Posterior cingulate gyrus (tissue), 11 donors: ENCODE measurements around the gene XPO1.
A peak's percentile ranks its signal among the peaks of the same experiment; 100 is the strongest.
"Not testable (repeated sequence)": the region's sequence is repeated elsewhere in the genome, so short reads cannot be mapped to it uniquely, and the experiment has no call there.

ENCODE experiments used
- DNase-seq, 10 donors: peaks; one replicate each; pipeline versions ENCODE4 v3.0.0 to v3.0.0-alpha.2; 2020 to 2021; ENCODE audit warnings: mixed read lengths in 3 of 10
- intact Hi-C: fragments of 100-400 bp; cut with DNase I; formaldehyde crosslinking; loops from one replicate; pipeline ENCODE4 v1.15.1; 2023

Gene XPO1, protein sequence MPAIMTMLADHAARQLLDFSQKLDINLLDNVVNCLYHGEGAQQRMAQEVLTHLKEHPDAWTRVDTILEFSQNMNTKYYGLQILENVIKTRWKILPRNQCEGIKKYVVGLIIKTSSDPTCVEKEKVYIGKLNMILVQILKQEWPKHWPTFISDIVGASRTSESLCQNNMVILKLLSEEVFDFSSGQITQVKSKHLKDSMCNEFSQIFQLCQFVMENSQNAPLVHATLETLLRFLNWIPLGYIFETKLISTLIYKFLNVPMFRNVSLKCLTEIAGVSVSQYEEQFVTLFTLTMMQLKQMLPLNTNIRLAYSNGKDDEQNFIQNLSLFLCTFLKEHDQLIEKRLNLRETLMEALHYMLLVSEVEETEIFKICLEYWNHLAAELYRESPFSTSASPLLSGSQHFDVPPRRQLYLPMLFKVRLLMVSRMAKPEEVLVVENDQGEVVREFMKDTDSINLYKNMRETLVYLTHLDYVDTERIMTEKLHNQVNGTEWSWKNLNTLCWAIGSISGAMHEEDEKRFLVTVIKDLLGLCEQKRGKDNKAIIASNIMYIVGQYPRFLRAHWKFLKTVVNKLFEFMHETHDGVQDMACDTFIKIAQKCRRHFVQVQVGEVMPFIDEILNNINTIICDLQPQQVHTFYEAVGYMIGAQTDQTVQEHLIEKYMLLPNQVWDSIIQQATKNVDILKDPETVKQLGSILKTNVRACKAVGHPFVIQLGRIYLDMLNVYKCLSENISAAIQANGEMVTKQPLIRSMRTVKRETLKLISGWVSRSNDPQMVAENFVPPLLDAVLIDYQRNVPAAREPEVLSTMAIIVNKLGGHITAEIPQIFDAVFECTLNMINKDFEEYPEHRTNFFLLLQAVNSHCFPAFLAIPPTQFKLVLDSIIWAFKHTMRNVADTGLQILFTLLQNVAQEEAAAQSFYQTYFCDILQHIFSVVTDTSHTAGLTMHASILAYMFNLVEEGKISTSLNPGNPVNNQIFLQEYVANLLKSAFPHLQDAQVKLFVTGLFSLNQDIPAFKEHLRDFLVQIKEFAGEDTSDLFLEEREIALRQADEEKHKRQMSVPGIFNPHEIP (N-terminal part only)

DNA sequence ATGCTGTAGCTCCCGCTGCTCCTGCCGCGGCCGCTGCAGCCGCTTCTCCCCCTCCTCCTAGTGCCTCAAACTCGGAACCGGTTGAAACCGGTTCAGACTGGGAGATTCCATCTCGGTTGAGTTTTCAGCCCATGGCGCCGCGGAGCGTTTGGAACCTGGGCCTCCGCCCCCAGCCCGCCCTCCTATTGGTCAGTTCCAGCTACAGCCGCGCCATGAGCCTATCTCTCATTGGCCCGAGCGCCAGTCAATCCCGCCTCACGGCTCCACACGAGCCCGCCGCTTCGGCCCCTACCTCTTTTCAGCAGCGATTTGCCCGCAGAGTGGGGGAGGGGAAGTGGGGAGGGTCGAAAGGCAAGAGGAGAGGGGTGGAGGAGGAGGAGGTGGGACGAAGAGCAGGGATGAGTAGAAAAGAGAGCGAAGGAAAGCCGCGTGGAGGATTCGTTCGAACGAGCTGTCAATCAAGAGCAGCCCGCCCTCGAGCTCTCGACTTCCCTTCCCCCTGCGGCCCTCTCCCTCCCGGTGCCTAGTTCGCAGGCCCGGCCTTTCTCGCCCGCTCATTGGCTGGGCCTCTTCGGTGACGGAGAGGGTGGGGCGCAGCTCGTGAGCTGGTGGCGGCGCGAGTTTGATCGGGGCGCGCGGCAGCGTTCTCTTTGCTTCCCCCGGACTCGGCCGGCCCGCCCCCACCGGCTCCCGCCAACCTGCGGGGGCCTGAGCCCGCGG, at the start of gene XPO1:
TSS of gene XPO1 (minus strand) at position 157 of the 720 bp plus-strand sequence. CDS start 4,459 bp downstream, outside the sequence.
- intact Hi-C loops: loop anchor here (1.0 to 10.0 kb wide), 3 partner anchors 67 to 316 kb away; partner anchors contain the start of genes FAM161A and USP34
- DNase-seq: peak; percentile 99 to 100 (median 100)

DNA sequence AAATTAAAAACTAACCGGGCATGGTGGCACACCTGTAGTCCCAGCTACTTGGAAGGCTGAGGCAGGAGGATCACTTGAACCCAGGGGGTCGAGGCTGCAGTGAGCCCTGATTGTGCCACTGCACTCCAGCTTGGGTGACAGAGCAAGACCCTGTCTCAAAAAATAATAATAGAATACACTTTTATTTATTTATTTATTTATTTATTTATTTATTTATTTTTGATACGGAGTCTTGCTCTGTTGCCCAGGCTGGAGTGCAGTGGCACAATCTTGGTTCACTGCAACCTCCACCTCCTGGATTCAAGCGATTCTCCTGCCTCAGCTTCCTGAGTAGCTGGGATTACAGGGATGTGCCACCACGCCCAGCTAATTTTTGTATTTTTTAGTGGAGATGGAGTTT, 48.8 kb upstream of the XPO1 start:
- DNase-seq, intact Hi-C loops: not testable (repeated sequence)

DNA sequence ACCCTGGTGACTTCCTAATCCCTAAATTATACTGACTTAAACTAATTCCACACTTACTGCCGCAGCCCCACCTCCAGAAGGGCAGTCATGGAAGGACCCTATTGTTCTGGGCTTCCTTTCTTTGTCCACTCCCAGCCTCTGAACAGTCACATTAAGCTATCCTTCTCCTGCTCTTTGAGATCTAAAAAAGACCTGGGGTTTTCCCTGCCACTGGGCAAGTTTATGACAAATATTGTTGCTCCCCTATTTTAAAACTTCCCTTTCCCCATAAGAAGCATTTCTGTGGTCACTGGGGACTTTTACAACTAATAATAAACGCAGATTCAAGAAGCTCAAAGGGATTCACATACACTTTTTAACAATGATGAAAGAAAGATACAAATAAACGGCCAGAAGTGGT, 47.2 kb upstream of the XPO1 start:
- intact Hi-C loops: no loop called here
- no peak for DNase-seq

DNA sequence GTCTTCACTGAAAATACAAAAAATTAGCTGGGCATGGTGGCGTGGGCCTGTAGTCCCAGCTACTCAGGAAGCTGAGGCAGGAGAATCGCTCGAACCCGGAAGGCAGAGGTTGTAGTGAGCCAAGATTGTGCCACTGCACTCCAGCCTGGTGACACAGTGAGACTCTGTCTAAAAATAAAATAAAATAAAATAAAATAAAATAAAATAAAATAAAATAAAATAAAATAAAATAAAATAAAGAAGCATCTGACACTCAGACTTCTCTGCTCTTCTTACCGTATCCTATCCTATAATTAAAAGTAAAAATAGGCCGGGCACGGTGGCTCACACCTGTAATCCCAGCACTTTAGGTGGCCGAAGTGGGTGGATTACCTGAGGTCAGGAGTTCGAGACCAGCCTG, 46.2 kb upstream of the XPO1 start:
- intact Hi-C loops, DNase-seq: not testable (repeated sequence)

DNA sequence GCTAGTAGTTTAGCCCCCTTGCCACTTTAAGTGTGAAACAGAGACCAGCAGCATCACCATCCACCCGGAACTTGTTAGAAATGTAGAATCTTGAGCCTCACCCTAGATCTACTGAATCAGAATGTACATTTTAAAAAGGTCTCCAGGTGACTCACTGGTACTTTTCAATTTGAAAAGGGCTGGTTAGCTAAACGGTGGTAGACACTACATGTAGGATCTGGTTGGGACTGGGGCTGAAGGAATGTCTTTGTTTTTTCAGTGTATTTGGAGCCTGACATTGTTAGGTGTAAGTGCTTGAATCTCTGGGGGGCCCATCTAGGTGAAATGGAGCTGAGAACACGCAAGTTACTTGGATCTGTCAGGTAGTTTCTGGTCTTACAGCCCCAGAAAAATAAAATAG, 44.0 kb upstream of the XPO1 start:
- intact Hi-C loops: no loop called here
- DNase-seq: no peak

DNA sequence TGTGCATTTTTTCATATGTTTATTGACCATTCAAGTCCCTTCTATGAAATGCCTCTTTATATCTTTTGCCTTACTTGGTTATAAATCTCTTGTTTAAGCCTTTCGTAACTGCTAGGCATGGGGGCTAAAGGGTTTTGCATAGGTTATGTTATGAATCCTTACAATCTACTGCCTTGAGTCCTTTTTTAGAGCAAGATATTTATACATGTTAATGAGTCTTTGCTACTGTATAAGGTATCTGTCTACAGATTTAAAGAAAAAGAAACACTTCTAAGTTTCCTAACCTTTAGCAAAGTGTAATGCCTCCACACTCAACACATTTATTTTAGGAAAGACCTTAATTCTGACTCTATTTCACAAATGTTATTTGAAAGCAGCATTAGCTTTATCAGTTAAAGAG, 43.6 kb upstream of the XPO1 start:
- DNase-seq: no peak
- intact Hi-C loops: no loop called here

DNA sequence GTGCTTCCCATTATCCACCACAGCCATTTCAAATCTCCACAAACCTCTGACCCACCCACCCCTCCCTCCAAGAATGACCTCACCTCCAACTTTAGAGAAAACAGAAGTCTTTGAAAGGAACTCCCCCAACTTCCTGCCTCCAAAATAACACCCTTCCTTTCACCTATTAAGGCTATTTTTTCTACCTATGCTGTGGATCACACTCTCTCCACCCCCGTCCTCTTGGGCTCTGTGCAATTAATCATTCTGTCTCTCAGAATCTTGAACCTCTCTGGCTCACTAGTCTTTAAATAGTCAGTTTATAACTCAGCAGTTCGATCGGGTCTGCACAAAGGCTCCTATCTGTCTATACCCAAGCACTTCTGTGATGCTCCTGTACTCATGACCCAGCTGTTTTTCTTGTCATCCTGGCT, 37.3 kb upstream of the XPO1 start:
- intact Hi-C loops: no loop called here
- no peak for DNase-seq

DNA sequence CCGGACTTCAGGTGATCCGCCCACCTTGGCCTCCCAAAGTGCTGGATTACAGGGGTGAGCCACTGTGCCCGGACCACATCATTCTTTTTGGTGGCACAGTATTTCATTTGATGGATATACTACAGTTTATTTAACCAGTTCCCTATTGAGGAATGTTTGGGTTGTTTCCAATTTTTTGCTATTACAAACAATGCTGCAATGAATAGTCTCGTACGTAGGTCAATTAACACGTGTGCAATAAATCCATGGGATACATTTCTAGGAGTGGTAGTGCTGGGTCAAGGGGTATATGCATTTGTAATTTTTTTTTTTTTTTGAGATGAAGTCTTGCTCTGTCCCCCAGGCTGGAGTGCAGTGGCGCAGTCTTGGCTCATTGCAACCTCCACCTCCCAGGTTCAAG, 28.4 kb upstream of the XPO1 start:
- no peak for DNase-seq
- intact Hi-C loops: no loop called here

DNA sequence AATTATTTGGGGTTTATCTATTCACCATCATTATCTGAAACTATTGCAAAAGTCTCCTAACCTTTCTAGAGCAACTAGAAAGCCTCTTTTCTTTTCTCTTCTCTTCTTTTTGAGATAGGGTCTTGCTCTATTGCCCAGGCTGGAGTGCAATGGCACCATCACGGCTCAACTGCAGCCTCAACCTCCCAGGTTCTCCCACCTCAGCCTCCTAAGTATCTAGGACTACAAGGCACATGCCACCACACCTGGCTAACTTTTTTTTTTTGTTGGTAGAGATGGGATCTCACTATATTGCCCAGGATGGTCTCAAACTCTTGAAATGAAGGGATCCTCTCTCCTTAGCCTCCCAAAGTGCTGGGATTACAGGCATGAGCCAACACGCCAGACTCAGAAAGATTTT, 24.5 kb upstream of the XPO1 start:
- intact Hi-C loops: no loop called here
- no peak for DNase-seq

DNA sequence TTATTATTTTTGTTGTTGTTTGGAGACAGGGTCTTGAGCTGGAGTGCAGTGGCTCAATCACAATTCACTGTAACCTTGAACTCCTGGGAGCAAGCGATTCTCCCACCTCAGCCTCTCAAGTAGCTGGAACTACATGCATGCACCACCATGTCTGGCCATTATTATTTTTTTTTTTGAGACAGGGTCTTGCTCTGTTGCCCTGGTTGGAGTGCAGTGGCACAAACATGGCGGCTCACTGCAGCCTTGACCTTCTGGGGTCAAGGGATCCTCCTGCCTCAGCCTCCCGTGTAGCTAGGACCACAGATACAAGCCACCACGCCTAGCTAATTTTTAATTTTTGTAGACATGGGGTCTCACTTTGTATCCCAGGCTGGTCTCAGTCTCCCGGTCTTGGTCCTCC, 20.0 kb upstream of the XPO1 start:
- no peak for DNase-seq
- intact Hi-C loops: no loop called here

DNA sequence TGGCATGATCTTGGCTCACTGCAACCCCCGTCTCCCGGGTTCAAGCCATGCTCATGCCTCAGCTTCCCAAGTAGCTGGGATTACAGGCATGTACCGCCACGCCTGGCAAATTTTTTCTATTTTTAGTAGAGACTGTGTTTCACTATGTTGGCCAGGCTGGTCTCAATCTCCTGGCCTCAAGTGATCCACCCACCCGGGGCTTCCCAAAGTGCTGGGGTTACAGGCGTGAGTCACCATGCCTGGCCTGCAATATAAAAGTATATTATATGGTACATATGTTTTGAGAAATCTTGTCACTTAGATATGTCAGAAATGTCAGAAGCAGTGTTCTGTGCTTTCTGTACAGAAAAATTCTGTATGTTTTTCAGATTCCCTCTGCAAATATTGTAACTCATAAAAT, 19.2 kb upstream of the XPO1 start:
- no peak for DNase-seq
- intact Hi-C loops: no loop called here

DNA sequence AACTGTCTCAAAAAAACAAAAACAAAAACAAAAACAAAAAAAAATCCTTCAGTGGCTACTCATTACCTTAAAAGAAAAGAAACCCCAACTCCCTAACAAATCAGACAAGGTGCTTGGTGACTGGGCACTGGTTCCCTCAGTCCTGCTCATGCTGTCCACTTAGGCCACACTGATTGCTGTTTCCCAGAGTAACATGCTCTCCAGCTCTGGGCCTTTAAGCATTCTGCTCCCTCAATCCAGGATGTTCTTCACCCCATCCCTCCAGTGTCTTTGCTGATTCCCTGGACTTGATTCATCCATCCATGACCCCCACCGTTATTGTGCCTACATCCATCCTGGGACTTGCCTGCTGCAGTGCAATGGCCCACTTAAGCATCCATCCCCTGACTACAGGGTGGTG, 16.4 kb upstream of the XPO1 start:
- DNase-seq: no peak
- intact Hi-C loops: no loop called here

DNA sequence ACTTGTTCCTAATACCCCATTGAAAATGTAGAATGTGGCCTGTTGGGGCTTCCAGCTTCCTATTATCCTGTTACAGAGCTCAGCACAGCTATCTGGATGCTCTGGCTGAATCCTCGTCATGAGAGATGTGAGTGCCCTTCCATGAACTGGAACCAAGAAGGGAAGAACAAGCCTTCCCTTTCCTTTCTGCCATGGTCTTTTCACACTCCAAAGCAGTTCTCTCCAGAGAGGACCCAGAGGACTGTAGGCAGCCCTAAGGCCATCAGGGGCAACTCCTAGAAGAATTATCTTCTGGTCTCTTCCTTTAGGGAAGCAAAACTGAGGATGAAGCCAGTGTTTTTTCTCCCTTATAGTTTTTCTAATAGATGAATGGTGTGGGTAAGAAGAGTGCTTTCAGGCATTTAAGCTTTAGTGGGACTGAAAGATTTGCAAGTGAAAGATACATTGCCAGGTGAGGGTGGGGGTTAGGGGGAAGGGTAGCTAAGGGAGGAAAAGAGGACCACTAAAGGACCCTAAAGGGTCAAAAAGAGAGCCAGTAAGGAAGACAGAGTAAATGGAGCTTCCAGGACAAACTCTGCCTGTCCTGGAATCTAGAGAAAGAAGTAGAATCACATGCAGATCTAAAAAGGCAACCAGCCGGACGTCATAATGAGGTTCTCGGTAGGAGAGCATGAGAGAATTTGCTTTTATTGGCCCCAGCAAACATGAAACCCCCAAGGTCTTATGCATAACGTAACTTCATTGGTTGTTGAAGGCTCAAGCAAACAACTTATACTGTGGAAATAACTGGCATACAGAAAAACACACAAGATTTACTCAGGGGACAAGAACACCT, 12.4 kb upstream of the XPO1 start:
- no peak for DNase-seq

DNA sequence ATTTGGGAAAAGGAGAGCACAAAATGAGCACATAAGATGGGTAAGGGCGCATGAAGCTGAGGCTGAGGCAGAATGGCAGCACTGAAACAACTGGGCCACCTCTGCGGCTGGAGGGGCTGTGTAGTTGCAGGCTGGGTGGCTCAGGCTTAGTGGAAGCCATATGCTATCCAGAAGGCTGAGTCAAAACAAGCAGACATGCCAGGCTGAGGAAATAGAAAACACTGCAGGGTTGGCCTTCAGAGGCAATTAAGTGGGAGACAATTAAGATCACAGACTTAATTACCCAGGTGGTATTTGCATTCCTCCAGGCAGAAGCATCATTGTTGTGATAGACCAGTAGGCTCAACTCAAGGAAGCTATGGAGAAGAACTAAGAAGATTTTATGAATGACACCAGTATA, 11.4 kb upstream of the XPO1 start:
- intact Hi-C loops: no loop called here
- DNase-seq: no peak

More for the DNA sequence above, 12.4 kb upstream of the XPO1 start:
- intact Hi-C loops: no loop called here

DNA sequence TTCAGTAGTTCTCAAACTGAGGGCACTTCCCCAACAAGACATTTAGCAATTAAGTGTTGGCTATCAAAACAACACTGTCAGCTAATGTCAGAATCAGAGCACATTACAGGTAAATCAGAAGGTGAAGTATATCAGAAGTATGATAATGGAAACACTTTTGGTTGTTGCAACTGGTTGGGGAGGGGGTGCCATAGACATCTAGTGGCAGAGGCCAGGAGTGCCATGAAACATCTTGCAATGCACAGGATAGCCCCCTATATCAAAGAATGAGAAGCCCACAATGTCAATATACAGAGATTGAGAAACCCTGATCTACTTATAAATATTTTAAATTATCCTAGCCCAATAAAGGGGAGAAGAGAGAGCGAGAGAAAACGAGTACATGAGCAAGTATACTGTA, 4.9 kb upstream of the XPO1 start:
- intact Hi-C loops: no loop called here
- DNase-seq: no peak

DNA sequence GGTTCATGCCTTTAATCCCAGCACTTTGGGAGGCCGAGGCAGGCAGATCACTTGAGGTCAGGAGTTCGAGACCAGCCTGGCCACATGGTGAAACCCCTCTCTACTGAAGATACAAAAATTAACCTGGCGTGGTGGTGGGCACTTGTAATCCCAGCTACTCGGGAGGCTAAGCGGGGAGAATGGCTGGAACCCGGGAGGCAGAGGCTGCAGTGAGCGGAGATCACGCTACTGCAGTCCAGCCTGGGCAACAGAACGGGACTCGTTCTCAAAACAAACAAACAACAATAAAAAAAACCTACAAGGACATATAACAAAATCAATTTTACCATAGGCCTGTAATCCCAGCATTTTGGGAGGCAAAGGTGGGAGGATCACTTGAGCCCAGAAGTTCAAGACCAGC, 2.0 kb upstream of the XPO1 start:
- DNase-seq, intact Hi-C loops: not testable (repeated sequence)

DNA sequence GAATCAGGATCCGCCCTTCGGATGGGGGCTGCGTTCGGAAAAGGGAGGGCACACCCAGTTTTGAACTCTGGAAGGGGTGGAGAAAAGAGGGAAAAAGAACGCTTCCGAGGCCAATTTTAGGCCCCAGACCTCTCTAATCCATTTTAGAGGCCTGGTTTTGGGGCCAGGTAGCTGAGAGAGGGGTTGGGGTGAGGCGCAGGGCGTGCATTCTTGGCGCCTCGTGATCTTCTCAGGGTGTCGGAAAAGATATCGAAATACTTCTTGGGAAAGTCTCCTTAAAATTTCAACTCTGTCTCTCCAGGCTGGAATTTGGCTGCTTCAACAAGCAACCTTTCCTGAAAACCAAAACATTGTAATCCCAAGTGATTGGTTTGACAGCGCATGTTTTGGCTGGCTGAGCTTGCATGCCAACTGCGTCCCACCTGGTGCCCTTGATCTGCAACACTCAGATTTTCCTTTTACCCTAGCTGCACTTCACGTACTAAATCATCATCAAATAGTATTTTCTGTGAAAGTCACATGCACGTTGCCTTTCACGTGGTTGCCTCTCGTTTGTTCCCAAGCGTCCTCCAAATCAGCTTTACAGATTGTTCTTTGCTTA, 864 bp upstream of the XPO1 start:
- intact Hi-C loops: loop anchor here (1.0 to 10.0 kb wide), 3 partner anchors 68 to 316 kb away; partner anchors contain the start of genes FAM161A and USP34
- DNase-seq: peak in 2 of 10 donors; percentile 17 to 19

DNA sequence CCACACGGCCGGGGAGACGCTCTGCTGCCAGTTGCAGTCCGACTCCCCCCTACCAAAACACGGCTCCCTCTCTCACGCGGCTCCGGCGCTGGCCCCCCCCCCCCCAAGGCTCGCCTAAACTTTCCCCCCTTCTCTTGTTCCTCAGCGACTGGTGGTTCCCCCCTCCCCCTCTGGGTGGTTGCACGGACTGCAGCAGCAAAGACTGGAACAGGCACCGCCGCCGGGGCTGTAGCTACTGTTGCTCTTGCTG, 281 bp downstream of the XPO1 start:
- intact Hi-C loops: loop anchor here (1.0 to 10.0 kb wide), 5 partner anchors 67 to 361 kb away; partner anchors contain the start of genes FAM161A and USP34
- no peak for DNase-seq

DNA sequence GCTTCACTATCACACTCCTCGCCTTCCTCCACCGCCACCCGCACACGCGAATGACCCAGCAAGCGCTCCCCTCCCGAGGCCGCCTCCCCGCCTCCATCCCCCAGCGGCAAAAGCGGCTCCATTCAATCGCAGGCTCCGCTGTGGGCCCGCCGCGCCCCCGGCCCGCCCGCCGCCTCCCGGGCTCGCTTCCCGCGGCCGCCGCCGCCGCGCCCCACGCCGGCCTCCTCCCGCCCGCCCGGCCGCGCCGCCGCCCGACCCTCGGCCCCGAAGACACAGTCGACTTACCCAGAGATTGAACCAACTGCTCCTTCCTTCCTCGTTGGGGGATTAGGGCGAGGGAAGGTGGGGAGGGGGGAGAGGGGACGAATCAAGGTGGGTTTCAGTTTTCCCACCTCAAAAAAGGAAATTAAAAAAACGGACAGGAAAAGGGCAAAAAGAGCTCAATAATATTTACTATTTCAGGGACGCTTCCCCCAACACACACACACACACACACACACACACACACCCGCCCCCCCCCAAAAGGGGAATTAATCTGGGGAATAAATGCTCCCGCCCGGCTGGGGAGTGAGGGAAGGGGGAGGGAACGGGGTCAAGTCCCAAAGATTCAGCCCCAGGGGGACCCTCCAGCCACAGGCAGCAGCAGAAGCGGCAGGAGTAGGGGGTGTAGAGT, 743 bp downstream of the XPO1 start:
- peak in 4 of 10 donors; percentile 27 to 76 (median 43) for DNase-seq
- intact Hi-C loops: loop anchor here (2.0 to 10.0 kb wide), 4 partner anchors 157 to 361 kb away; partner anchors contain the start of gene FAM161A
